ENCODE results near the gene MED27.

Gene MED27

GRCh38 chr9:131946180-131946579 lies 133.5 kb downstream of the MED27 start:
- TF ChIP-seq CTCF (conservative IDR thresholded peaks at IDR 0.05) (no peak), ZFX (IDR thresholded peaks at IDR 0.05) (no peak)
- H3K27ac ChIP-seq, result no peak overlapping the region

- H3K27ac ChIP-seq, result peak overlapping the region; percentile 57
- no peak for TF ChIP-seq ZFX (IDR thresholded peaks at IDR 0.05)
- TF ChIP-seq CTCF (conservative IDR thresholded peaks at IDR 0.05), result no peak
Observed at GRCh38 chr9:131943351-131943841, 136.3 kb downstream of the MED27 start.

GRCh38 chr9:131942146-131942720 lies 137.4 kb downstream of the MED27 start:
- TF ChIP-seq ZFX (IDR thresholded peaks at IDR 0.05), result no peak
- no peak for TF ChIP-seq CTCF (conservative IDR thresholded peaks at IDR 0.05)
- H3K27ac ChIP-seq, result no peak overlapping the region

GRCh38 chr9:131937451-131937850 lies 142.2 kb downstream of the MED27 start:
- no peak overlapping the region for H3K27ac ChIP-seq
- no peak for TF ChIP-seq CTCF (conservative IDR thresholded peaks at IDR 0.05)
- no peak for TF ChIP-seq ZFX (IDR thresholded peaks at IDR 0.05)

- TF ChIP-seq ZFX (IDR thresholded peaks at IDR 0.05) (no peak), CTCF (conservative IDR thresholded peaks at IDR 0.05) (no peak)
- H3K27ac ChIP-seq, result no peak overlapping the region
Observed at GRCh38 chr9:131936929-131937328, 142.7 kb downstream of the MED27 start.

GRCh38 chr9:131934673-131935072 lies 145.0 kb downstream of the MED27 start:
- TF ChIP-seq ZFX (IDR thresholded peaks at IDR 0.05) (no peak), CTCF (conservative IDR thresholded peaks at IDR 0.05) (no peak)
- H3K27ac ChIP-seq, result no peak overlapping the region

GRCh38 chr9:131927091-131927490 lies 152.6 kb downstream of the MED27 start:
- no peak overlapping the region for H3K27ac ChIP-seq
- TF ChIP-seq CTCF (conservative IDR thresholded peaks at IDR 0.05) (no peak), ZFX (IDR thresholded peaks at IDR 0.05) (no peak)

Data from C4-2B (cell line).